ENCODE data around the gene OTOP2. TPM values are rescaled to one million over a fixed set of nuclear protein-coding genes. Genes with fewer than 3 reads are reported as not detected.

The OTOP2 gene
- not detected for polyA plus RNA-seq (ENCODE audit: insufficient read length in 10 of 10)
- long read RNA-seq, donor 1 = 0 reads
- long read RNA-seq, donor 2 = 0 reads
- long read RNA-seq, donor 3 = 0 reads
- long read RNA-seq, donor 4 = 0 reads
- long read RNA-seq, donor 5 = 0 reads
- long read RNA-seq, donor 6 = 0 reads
- long read RNA-seq, donor 7 = 0 reads
- long read RNA-seq, donor 8 = 0 reads
- long read RNA-seq, donor 9 = 0 reads

- DNase-seq = peak in 1 of 3 donors; percentile 26
Measured at GRCh38 chr17:74924250-74924948, at the start of gene OTOP2. Gene OTOP2, plus strand, starts transcription at chr17:74924273. Its CDS starts 360 bp downstream, at chr17:74924633.

GRCh38 chr17:74874615-74875037 is 49.4 kb upstream of the OTOP2 start:
- DNase-seq = no peak

GRCh38 chr17:74875155-74875976 is 48.7 kb upstream of the OTOP2 start:
- DNase-seq = no peak

GRCh38 chr17:74875977-74876593 is 48.0 kb upstream of the OTOP2 start:
- no peak for DNase-seq

- no peak for DNase-seq
Measured at GRCh38 chr17:74877592-74878548, 46.2 kb upstream of the OTOP2 start.

- no peak for DNase-seq
Measured at GRCh38 chr17:74878658-74879057, 45.4 kb upstream of the OTOP2 start.

GRCh38 chr17:74879308-74879707 is 44.8 kb upstream of the OTOP2 start:
- no peak for DNase-seq

GRCh38 chr17:74881073-74881472 is 43.0 kb upstream of the OTOP2 start:
- no peak for DNase-seq

- DNase-seq = no peak
Measured at GRCh38 chr17:74882517-74883240, 41.4 kb upstream of the OTOP2 start.

- no peak for DNase-seq
Measured at GRCh38 chr17:74883241-74883745, 40.8 kb upstream of the OTOP2 start.

GRCh38 chr17:74888469-74888868 is 35.6 kb upstream of the OTOP2 start:
- no peak for DNase-seq

GRCh38 chr17:74890554-74890953 is 33.5 kb upstream of the OTOP2 start:
- DNase-seq = no peak

GRCh38 chr17:74892013-74892841 is 31.8 kb upstream of the OTOP2 start:
- DNase-seq = no peak

- DNase-seq = no peak
Measured at GRCh38 chr17:74892974-74893911, 30.8 kb upstream of the OTOP2 start, which contains the start of gene FADS6. Gene FADS6, minus strand, starts transcription at chr17:74893633. Its CDS starts 38 bp downstream, at chr17:74893595.

GRCh38 chr17:74893936-74894671 is 30.0 kb upstream of the OTOP2 start:
- no peak for DNase-seq

GRCh38 chr17:74898376-74898946 is 25.6 kb upstream of the OTOP2 start:
- DNase-seq = no peak

GRCh38 chr17:74900208-74900607 is 23.9 kb upstream of the OTOP2 start:
- no peak for DNase-seq
